OCI-LY3 (cell line): ENCODE measurements around the gene CEP112.

ENCODE experiments used
- EZH2phosphoT487 ChIP-seq: fragments of 200-600 bp; shearing (Covaris generic); IDR thresholded peaks from 2 replicates; pipeline ENCODE4 v1.6.1; 2018; ENCODE audit warnings: antibody characterized with exemption, mixed run types, low read depth
- TF ChIP-seq, protein P1 (sequence below): fragments of 200-600, 300-600 bp; sonication (generic); IDR thresholded peaks from 2 replicates; pipeline ENCODE4 v1.5.1; 2014; ENCODE audit warnings: antibody characterized with exemption, low read length, low read depth

DNA sequence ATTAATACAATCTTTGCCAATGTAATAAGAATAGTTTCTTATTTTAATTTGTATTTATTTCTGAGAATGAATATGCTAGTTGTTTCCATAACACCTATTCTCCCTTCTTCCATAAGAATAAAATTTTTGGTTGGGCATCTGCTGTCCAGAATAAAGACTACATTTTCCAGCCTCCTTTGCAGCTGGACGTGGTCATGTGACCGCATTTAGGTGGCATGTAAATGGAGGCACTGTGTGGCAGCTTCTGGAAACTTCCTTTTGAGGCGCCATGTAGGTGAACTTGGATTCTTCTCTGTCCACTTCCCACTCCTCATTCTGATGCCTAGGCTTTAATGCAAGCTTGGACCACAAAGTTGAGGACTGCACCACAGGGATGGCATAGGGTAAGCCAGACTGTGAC is 415.0 kb downstream of the CEP112 start:
- TF ChIP-seq, protein P1, sequence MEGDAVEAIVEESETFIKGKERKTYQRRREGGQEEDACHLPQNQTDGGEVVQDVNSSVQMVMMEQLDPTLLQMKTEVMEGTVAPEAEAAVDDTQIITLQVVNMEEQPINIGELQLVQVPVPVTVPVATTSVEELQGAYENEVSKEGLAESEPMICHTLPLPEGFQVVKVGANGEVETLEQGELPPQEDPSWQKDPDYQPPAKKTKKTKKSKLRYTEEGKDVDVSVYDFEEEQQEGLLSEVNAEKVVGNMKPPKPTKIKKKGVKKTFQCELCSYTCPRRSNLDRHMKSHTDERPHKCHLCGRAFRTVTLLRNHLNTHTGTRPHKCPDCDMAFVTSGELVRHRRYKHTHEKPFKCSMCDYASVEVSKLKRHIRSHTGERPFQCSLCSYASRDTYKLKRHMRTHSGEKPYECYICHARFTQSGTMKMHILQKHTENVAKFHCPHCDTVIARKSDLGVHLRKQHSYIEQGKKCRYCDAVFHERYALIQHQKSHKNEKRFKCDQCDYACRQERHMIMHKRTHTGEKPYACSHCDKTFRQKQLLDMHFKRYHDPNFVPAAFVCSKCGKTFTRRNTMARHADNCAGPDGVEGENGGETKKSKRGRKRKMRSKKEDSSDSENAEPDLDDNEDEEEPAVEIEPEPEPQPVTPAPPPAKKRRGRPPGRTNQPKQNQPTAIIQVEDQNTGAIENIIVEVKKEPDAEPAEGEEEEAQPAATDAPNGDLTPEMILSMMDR, result no peak
- TF ChIP-seq EZH2phosphoT487, result no peak
